K562 (cell line): ENCODE data around the gene ANOS1. TPM values are rescaled to one million over a fixed set of nuclear protein-coding genes. Genes with fewer than 3 reads are reported as not detected.

ENCODE experiments used
- ATAC-seq: fragments of 200-7000 bp; cut with Tn5 transposase; 3 replicates; pipeline ENCODE4 v1.9.1; 2020; ENCODE audit warnings: moderate library complexity
- BruUV-seq: library from RNA; stranded (reverse); fragments of 400-500 nt; replicated peaks from 2 replicates; lab custom pipeline; 2021; lab: Mats Ljungman, UMichigan
- CTCF ChIA-PET: fragments of 300-600 bp; formaldehyde crosslinking; extraction: SDS; loops from one replicate; lab custom pipeline; 2021; ENCODE audit warnings: low intra/inter-chr PET ratio; lab: Yijun Ruan, JAX
- POLR2A ChIA-PET: fragments of 300-600, 350-650 bp; sonication (Branson Sonifier 250); formaldehyde crosslinking; extraction: SDS; loops from one replicate; lab custom pipeline; 2021; ENCODE audit warnings: antibody characterized with exemption, inconsistent platforms; lab: Yijun Ruan, JAX
- DNase-seq, 4 experiments: peaks; one replicate each; pipeline versions ENCODE4 v3.0.0 to v3.0.0-alpha.2; 2011 to 2018; ENCODE audit warnings: low spot score in 3 of 4, mixed read lengths in 3 of 4; ENCODE audit errors: extremely low read depth in 1 of 4
- FAIRE-seq: peaks from 2 replicates; lab custom pipeline; 2011; peaks lifted over from hg19 to GRCh38; lab: Jason Lieb, UNC
- H2AFZ ChIP-seq: 2 replicates; pipeline ENCODE4 v1.6.0; 2011; ENCODE audit warnings: low read depth, low read length, control low read depth, inconsistent platforms
- H3K27ac ChIP-seq: fragments of 200-600 bp; 3 replicates; pipeline ENCODE4 v1.8.0; 2011; ENCODE audit warnings: low read depth, mild to moderate bottlenecking, control low read depth, inconsistent platforms, low read length, moderate library complexity, mixed read lengths; ENCODE audit errors: extremely low read depth
- H3K27me3 ChIP-seq, 2 experiments: fragments of 300-600 bp in 1 of 2; 2 replicates in 1 of 2; 3 replicates in 1 of 2; pipeline versions ENCODE4 v1.6.0 to v1.8.0; 2011; ENCODE audit warnings: inconsistent platforms in 2 of 2, low read length in 2 of 2, mild to moderate bottlenecking in 1 of 2, mixed read lengths in 1 of 2, moderate library complexity in 1 of 2; ENCODE audit not compliant: control insufficient read depth in 2 of 2, insufficient read depth in 2 of 2
- H3K36me3 ChIP-seq: fragments of 300-600 bp; 3 replicates; pipeline ENCODE4 v1.8.0; 2011; ENCODE audit warnings: mild to moderate bottlenecking, low read length, inconsistent platforms; ENCODE audit not compliant: control insufficient read depth, insufficient read depth
- H3K4me1 ChIP-seq, 2 experiments: fragments of 200-600 bp in 1 of 2; replicated peaks in 1 of 2; 2 replicates in 1 of 2; 3 replicates in 1 of 2; pipeline versions ENCODE4 v1.5.1 to v1.8.0; 2011; ENCODE audit warnings: inconsistent platforms in 2 of 2, low read length in 2 of 2, mild to moderate bottlenecking in 1 of 2, mixed read lengths in 1 of 2, moderate library complexity in 1 of 2; ENCODE audit not compliant: control insufficient read depth in 2 of 2, insufficient read depth in 2 of 2
- H3K4me2 ChIP-seq: 2 replicates; pipeline ENCODE4 v1.6.1; 2011; ENCODE audit warnings: low read length, control low read depth, inconsistent platforms, mixed read lengths; ENCODE audit not compliant: insufficient read depth
- H3K4me3 ChIP-seq: fragments of 200-600 bp; sonication (generic), shearing (Covaris generic); 2 replicates; pipeline ENCODE4 v1.5.1; 2016; ENCODE audit warnings: control low read depth, inconsistent platforms
- H3K79me2 ChIP-seq: fragments of 200-600 bp; 3 replicates; pipeline ENCODE4 v1.8.0; 2011; ENCODE audit warnings: low read length, inconsistent platforms; ENCODE audit not compliant: control insufficient read depth, insufficient read depth
- H3K9ac ChIP-seq, 2 experiments: 2 replicates each; pipeline versions ENCODE4 v1.6.0 to v1.6.1; 2011; ENCODE audit warnings: low read depth in 2 of 2, low read length in 2 of 2, control low read depth in 1 of 2, inconsistent platforms in 1 of 2, mild to moderate bottlenecking in 1 of 2, mixed read lengths in 1 of 2; ENCODE audit not compliant: insufficient read depth in 1 of 2
- H3K9me1 ChIP-seq: one replicate; pipeline ENCODE4 v1.6.0; 2011; ENCODE audit warnings: inconsistent platforms, mild to moderate bottlenecking, low read length, moderate library complexity; ENCODE audit not compliant: control insufficient read depth, insufficient read depth
- H3K9me3 ChIP-seq: replicated peaks from 2 replicates; pipeline ENCODE4 v1.5.1; 2011; ENCODE audit warnings: low read depth, low read length, inconsistent platforms; ENCODE audit not compliant: control insufficient read depth, insufficient read depth
- H4K20me1 ChIP-seq: replicated peaks from 2 replicates; pipeline ENCODE4 v1.6.1; 2011; ENCODE audit warnings: low read length, inconsistent platforms, mixed read lengths; ENCODE audit not compliant: control insufficient read depth, insufficient read depth
- CSDE1 ChIP-seq, 2 experiments: fragments of 450-650 bp; IDR thresholded peaks; 2 replicates each; pipeline ENCODE4 v1.6.1; 2016; ENCODE audit warnings: mild to moderate bottlenecking in 1 of 2
- CTCF ChIP-seq, 3 experiments: IDR thresholded peaks in 2 of 3; conservative IDR thresholded peaks in 1 of 3; 2 replicates each; pipeline ENCODE4 v1.5.1; 2011 to 2012; ENCODE audit warnings: low read length in 3 of 3, mild to moderate bottlenecking in 3 of 3, control low read depth in 2 of 3, improper control_type of control experiment in 1 of 3, inconsistent platforms in 1 of 3, low read depth in 1 of 3, mixed read lengths in 1 of 3, moderate library complexity in 1 of 3; ENCODE audit not compliant: insufficient read depth in 2 of 3
- NR4A1 ChIP-seq, 2 experiments: fragments of 250-450 bp in 1 of 2; fragments of 450-650 bp in 1 of 2; sonication (Bioruptor Pico) in 1 of 2; IDR thresholded peaks; 2 replicates each; pipeline versions ENCODE4 v1.4.0 to v1.6.1; 2016 to 2020; ENCODE audit warnings: mild to moderate bottlenecking in 2 of 2, missing compliant biosample characterization in 1 of 2, missing genetic modification characterization in 1 of 2, moderate library complexity in 1 of 2
- WGBS: fragments of 100-300 bp; shearing (Covaris generic); methylation state at CpG from one replicate; pipeline ENCODE4 v1.1.6; 2016; ENCODE audit warnings: low coverage, mixed read lengths; ENCODE audit not compliant: insufficient coverage; ENCODE audit errors: missing lambda C conversion rate; 5-methylcytosine and 5-hydroxymethylcytosine counted together
- in situ Hi-C: fragments of 300-500 bp; cut with MboI; formaldehyde crosslinking; loops from 4 replicates; pipeline ENCODE4 v1.15.0; 2018; ENCODE audit warnings: inconsistent platforms, mixed read lengths
- intact Hi-C: fragments of 100-400 bp; cut with micrococcal nuclease; formaldehyde crosslinking; loops from 2 replicates; pipeline ENCODE4 v1.14.2; 2022
- polyA plus RNA-seq, 8 experiments: library from polyadenylated mRNA; depleted of rRNA in 4 of 8; stranded (reverse) in 5 of 8; unstranded in 3 of 8; fragments of >200 nt; fragmentation: Nextera tagmentation in 2 of 8; fragmentation: Illumina TruSeq in 1 of 8; extraction: Ambion mirVana in 2 of 8; extraction: Trizol in 1 of 8; gene quantifications; 2 replicates each; pipeline versions ENCODE4 v1.2.1 to v1.2.3, GENCODE V29; 2011 to 2014; ENCODE audit warnings: inconsistent platforms in 1 of 8, missing spikeins in 1 of 8
- total RNA-seq, 7 experiments: library from RNA; depleted of rRNA in 6 of 7; stranded (reverse); fragments of >200 nt in 6 of 7; fragmentation: Illumina TruSeq in 2 of 7; extraction: Trizol in 2 of 7; gene quantifications; 2 replicates each; pipeline versions ENCODE4 v1.2.1 to v1.2.3, GENCODE V29; 2011 to 2021; ENCODE audit warnings: low replicate concordance in 1 of 7

ANOS1 gene
- total and polyA plus RNA-seq, 9 of the 15 experiments (the other 6 are each of a cell fraction or from before 2014, with no cell fraction given), result 0.04 TPM; not detected in 8

GRCh38 chrX:8726031-8726652, 5.8 kb downstream of the ANOS1 start (continued):
- no peak for TF ChIP-seq CSDE1 (IDR thresholded peaks at IDR 0.05)
- TF ChIP-seq, all 486 proteins: peak for 0

GRCh38 chrX:8724300-8724699, 7.6 kb downstream of the ANOS1 start:
- Histone ChIP-seq H3K36me3 (no peaks in the 10 kb centered on the region), H3K9ac (no peak overlapping the region), H3K79me2 (no peaks in the 10 kb centered on the region), H3K9me1 (no peaks in the 10 kb centered on the region), H3K4me1 (no peaks in the 10 kb centered on the region), H3K27me3 (no peaks in the 10 kb centered on the region), H4K20me1 (no peaks in the 10 kb centered on the region), H3K4me3 (no peak overlapping the region), H3K4me2 (no peak overlapping the region), H2AFZ (no peak overlapping the region), H3K27ac (no peak overlapping the region), H3K9me3 (no peaks in the 10 kb centered on the region)
- FAIRE-seq (no peak), DNase-seq (peak in 2 of 4 experiments; percentile 19 to 20), ATAC-seq (peak; percentile 84)
- intact Hi-C loops, result no loop called here
- BruUV-seq, result no TSS peak
- in situ Hi-C loops, result no loop called here
- ChIA-PET POLR2A (interaction anchor here (0.5 to 0.6 kb wide), 2 partner anchors 861 to 1636 kb away, joined by 3 to 4 read pairs; no protein-coding TSS in a partner anchor), CTCF (no interaction called here)
- TF ChIP-seq CTCF (IDR thresholded peaks at IDR 0.05 in 2 of 3, conservative IDR thresholded peaks at IDR 0.05 in 1 of 3; ENCODE audit: insufficient read depth in 2 of 3, low read depth in 1 of 3, low read length in 3 of 3) (peak in 2 of 3 experiments; percentile 6 to 12; a peak in 1 of 6 replicates), NR4A1 (CRISPR knock-in tag; IDR thresholded peaks at IDR 0.05) (no peak), NR4A1 (tag; IDR thresholded peaks at IDR 0.05) (no peak)
- 0% methylated on average over 6 of the region's 7 CpGs for WGBS
